Measurements from ENCODE around the gene JAZF1. TPM values are rescaled to one million over a fixed set of nuclear protein-coding genes. Genes with fewer than 3 reads are reported as not detected.

Gene JAZF1
- polyA plus RNA-seq, 3 donors: 12.1 to 18.1 (median 17.2) TPM

DNA sequence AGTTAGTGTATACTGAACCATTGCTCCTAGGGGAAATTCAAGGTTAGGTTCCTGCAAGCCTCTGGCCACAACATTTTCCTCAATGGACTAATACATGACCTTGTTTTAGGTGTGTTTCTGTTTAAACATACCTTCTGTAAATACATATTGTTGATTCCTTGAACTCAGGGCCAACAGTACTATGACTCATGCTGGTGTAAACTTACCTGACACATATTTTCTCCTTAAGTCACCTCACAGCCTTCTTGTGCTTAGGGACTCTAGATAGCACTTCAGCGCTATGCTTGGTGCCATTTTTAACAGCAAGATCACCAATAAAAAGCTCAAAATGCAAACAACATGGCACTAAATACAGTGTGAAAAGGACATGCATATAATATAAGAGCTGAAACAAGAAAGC is 264.2 kb downstream of the JAZF1 start:
- Mint-ChIP-seq H3K36me3 (peaks cover 9 to 15% of the 10 kb centered on the region in 2 donors), H3K4me1 (peaks cover 5% of the 10 kb centered on the region), H3K27ac (no peak overlapping the region), H3K27me3 (ENCODE audit: low read depth in 3 of 3) (no peaks in the 10 kb centered on the region), H3K9me3 (no peaks in the 10 kb centered on the region), H3K4me3 (no peak overlapping the region)
- Histone ChIP-seq H3K9me3 (replicated peaks in 1 of 2; ENCODE audit: control insufficient read depth in 1 of 2, insufficient read depth in 1 of 2, low read length in 2 of 2) (peaks cover 0 to 3% of the 10 kb centered on the region in 2 donors), H3K36me3 (replicated peaks in 1 of 2; ENCODE audit: control insufficient read depth in 1 of 2, insufficient read depth in 2 of 2, low read length in 2 of 2) (peaks cover 0 to 6% of the 10 kb centered on the region in 2 donors), H3K4me2 (replicated peaks; ENCODE audit: extremely low read depth, low read length, poor library complexity, severe bottlenecking) (no peak overlapping the region), H3K4me3 (replicated peaks in 1 of 3; ENCODE audit: low read depth in 2 of 3, low read length in 3 of 3) (no peak overlapping the region), H3K27me3 (ENCODE audit: control insufficient read depth in 2 of 2, insufficient read depth in 2 of 2, low read length in 2 of 2) (no peaks in the 10 kb centered on the region), H3K4me1 (ENCODE audit: control insufficient read depth in 1 of 2, insufficient read depth in 2 of 2, low read length in 2 of 2) (no peaks in the 10 kb centered on the region), H4K20me1 (ENCODE audit: insufficient read depth, low read length) (peaks cover 59% of the 10 kb centered on the region), H3K9ac (ENCODE audit: insufficient read depth, low read length, poor library complexity, severe bottlenecking) (no peak overlapping the region), H2AFZ (ENCODE audit: insufficient read depth, low read depth, low read length, poor library complexity, severe bottlenecking) (no peak overlapping the region), H3K27ac (ENCODE audit: low read depth in 1 of 2, low read length in 2 of 2) (no peak overlapping the region), H3K79me2 (ENCODE audit: insufficient read depth, low read length) (no peaks in the 10 kb centered on the region)
- TF ChIP-seq CTCF (IDR thresholded peaks at IDR 0.05): no peak
- DNase-seq: no peak
- WGBS (ENCODE audit: insufficient coverage): no CpG with 5 or more reads among the region's 1 CpG
- intact Hi-C loops (cut with micrococcal nuclease): no loop called here

DNA sequence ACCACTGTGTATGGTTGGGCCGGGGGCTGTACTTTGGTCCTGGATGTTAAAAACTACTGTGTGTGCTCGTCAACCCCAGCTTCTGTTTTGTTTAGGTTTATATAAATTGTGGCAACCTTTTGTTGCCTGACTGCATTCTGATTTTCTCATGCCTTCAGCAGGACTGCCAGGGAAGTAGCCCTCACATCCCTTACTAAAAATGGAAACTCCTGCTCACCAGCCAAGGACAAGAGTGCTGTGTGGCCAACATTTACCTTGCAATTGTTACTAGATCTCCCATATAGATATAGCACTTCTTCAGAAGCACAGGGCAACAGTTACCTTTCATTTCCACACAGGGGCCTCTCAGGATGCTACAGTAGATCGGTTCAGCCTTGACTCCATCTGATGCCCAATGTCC is 266.2 kb downstream of the JAZF1 start:
- H3K27me3 ChIP-seq (ENCODE audit: control insufficient read depth in 2 of 2, insufficient read depth in 2 of 2, low read length in 2 of 2): no peaks in the 10 kb centered on the region
- H3K9me3 ChIP-seq (replicated peaks in 1 of 2; ENCODE audit: control insufficient read depth in 1 of 2, insufficient read depth in 1 of 2, low read length in 2 of 2): peaks cover 0 to 3% of the 10 kb centered on the region in 2 donors
- H3K4me2 ChIP-seq (replicated peaks; ENCODE audit: extremely low read depth, low read length, poor library complexity, severe bottlenecking): no peak overlapping the region
- H3K4me3 ChIP-seq (replicated peaks in 1 of 3; ENCODE audit: low read depth in 2 of 3, low read length in 3 of 3): no peak overlapping the region
- no peaks in the 10 kb centered on the region for H3K79me2 ChIP-seq (ENCODE audit: insufficient read depth, low read length)
- TF ChIP-seq CTCF (IDR thresholded peaks at IDR 0.05): no peak
- no peaks in the 10 kb centered on the region for H3K4me1 Mint-ChIP-seq
- no peak for DNase-seq
- no peaks in the 10 kb centered on the region for H3K4me1 ChIP-seq (ENCODE audit: control insufficient read depth in 1 of 2, insufficient read depth in 2 of 2, low read length in 2 of 2)
- H3K36me3 ChIP-seq (replicated peaks in 1 of 2; ENCODE audit: control insufficient read depth in 1 of 2, insufficient read depth in 2 of 2, low read length in 2 of 2): peaks cover 0 to 6% of the 10 kb centered on the region in 2 donors
- H3K4me3 Mint-ChIP-seq: no peak overlapping the region
- peaks cover 9 to 15% of the 10 kb centered on the region in 2 donors for H3K36me3 Mint-ChIP-seq
- 88% methylated on average over 1 of the region's 3 CpGs for WGBS (ENCODE audit: insufficient coverage)
- intact Hi-C loops (cut with micrococcal nuclease): no loop called here
- H3K9me3 Mint-ChIP-seq: no peaks in the 10 kb centered on the region
- H4K20me1 ChIP-seq (ENCODE audit: insufficient read depth, low read length): peaks cover 44% of the 10 kb centered on the region
- H3K27ac ChIP-seq (ENCODE audit: low read depth in 1 of 2, low read length in 2 of 2): no peak overlapping the region
- H3K9ac ChIP-seq (ENCODE audit: insufficient read depth, low read length, poor library complexity, severe bottlenecking): no peak overlapping the region
- no peak overlapping the region for H3K27ac Mint-ChIP-seq
- H3K27me3 Mint-ChIP-seq (ENCODE audit: low read depth in 3 of 3): no peaks in the 10 kb centered on the region
- H2AFZ ChIP-seq (ENCODE audit: insufficient read depth, low read depth, low read length, poor library complexity, severe bottlenecking): no peak overlapping the region
